GM12801 (cell line): ENCODE measurements around the gene SVIP.

ENCODE experiments used
- TF ChIP-seq, protein P1 (sequence below): IDR thresholded peaks from one replicate; pipeline ENCODE4 v1.5.1; 2011; ENCODE audit warnings: control low read depth; ENCODE audit not compliant: insufficient read length; ENCODE audit errors: extremely low read depth

The SVIP gene

DNA sequence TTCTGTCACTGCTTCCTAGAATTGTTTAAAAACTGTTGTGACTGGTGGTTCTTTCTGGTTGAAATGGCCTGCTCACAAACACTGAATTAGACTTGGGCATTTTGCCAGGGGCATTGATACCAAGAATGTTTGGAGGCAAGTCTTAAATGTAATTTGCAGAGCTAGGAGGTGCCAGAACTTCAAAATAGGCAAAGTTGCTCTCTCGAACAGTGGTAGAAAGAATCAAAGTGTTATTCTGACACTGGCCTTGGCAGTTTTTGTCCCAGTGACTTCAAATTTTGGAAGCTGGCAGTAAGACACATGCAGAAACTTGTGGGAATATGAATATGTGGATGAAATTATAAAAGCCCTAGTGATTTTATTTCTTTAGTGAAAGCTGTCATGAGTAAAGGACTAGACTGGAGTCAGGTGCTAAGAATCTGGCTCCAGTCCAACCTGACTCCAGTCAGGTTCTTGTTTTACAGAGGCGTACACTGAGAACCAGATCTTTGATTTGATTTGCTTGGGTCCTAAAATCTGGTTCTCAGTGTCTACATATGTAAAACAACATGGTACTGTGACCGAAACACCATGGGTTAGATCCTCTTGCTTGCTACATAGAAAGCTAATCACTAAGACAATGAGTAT is 20.9 kb downstream of the SVIP start:
- TF ChIP-seq, protein P1, sequence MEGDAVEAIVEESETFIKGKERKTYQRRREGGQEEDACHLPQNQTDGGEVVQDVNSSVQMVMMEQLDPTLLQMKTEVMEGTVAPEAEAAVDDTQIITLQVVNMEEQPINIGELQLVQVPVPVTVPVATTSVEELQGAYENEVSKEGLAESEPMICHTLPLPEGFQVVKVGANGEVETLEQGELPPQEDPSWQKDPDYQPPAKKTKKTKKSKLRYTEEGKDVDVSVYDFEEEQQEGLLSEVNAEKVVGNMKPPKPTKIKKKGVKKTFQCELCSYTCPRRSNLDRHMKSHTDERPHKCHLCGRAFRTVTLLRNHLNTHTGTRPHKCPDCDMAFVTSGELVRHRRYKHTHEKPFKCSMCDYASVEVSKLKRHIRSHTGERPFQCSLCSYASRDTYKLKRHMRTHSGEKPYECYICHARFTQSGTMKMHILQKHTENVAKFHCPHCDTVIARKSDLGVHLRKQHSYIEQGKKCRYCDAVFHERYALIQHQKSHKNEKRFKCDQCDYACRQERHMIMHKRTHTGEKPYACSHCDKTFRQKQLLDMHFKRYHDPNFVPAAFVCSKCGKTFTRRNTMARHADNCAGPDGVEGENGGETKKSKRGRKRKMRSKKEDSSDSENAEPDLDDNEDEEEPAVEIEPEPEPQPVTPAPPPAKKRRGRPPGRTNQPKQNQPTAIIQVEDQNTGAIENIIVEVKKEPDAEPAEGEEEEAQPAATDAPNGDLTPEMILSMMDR = no peak

DNA sequence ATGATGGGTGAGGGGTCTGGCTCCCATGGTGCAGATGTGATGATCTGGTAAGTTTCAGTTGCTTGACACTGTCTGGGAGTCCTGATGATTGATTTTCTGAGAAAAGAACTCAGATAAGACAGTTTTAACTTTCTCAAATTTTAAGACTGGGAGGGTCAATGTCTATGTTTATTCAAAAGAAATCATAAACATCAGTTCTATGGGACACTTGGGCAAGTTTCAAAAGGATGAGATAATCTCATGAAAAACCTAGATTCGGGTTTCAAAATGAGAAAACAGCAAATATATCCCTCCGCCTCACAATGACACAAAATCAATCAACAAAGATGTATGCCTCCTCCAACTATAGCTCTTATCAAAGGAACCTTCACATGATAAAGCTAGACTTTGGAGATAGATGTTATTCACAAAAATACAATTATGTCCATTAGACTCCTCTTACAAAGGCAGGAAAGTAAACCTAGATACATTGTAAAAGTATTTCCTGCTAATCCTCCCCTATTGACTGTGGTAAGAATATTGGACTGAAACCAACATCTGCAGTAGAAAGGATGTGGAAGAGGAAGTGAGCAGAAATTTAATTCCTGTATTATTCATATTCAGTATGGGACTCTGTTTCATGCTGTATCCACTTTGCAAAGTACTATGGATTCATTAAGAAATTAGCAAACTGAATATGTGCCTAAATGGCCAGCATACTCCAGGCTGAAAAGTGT is 21.6 kb downstream of the SVIP start:
- TF ChIP-seq, protein P1 = no peak

DNA sequence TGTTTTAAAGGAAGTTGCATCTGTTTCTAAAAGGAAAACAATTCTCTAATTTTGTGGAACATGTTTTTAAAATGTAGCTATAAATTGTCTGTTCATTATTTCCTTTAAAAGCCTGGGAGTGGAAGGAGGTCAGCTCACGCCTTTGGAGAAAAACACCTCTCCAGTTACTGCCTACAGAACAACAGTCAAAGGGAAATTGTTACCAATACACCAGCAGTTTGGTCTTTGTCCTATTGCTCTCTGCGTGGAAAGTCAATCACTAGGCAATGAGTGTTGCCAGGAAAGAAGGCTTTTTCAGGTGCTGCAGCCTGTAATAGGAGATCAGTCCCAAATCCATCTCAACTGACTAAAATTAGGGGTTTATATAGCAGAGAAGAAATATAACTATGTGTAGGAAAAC is 22.2 kb downstream of the SVIP start:
- TF ChIP-seq, protein P1 = no peak

DNA sequence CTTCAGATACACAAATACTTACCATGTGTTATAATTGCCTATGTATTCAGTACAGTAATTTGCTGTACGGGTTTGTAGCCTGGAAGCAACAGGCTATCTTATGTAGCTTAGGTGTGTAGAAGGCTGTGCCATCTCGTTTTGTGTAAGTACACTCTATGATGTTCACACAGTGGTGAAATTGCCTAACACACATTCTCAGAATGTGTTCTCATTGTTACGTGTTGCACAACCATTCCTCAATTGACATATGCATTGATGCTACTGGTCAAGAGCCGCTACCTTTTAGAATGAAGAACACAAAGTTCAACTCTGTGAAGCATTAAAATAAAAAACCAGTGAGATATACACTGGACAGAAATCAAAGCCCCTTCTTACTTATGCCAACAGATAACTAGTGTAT is 26.7 kb downstream of the SVIP start:
- TF ChIP-seq, protein P1 = no peak

DNA sequence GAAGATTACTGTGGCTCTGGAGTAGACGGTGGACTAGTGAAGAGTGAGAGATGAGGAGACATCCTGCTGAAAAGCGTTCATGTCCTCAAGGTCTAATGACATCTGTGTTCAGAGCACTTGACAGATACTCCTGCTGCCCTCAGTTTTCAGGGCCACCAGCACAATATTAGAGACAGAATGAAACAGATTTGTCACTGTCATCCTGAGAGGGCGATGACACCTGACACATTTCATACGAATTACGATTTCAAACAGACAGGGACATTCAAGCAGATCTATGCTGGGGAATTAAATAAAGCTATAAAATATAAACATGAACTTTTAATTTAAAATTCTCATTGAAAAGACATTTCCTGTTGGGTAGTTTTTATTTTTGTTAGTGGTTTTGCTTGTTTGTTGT is 29.1 kb downstream of the SVIP start:
- TF ChIP-seq, protein P1 = no peak

DNA sequence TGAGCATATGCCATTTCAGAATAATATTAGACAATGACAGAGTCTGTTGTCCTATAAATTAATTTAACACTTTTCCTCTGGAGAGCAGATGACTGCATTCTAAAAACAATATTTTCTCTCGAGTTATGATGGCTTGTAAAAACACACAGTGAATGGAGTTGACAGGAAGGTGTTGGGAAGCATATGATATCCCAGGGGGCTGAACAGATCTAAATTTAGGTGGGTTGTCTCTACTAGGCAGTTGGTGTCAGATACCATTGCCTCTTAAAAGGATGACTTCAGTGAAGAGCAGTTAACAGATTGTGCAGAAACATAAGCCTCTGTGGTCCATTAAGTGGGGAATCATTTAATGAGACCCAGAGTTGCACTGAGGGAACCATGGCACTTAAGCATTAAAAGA is 30.7 kb downstream of the SVIP start:
- TF ChIP-seq, protein P1 = no peak

DNA sequence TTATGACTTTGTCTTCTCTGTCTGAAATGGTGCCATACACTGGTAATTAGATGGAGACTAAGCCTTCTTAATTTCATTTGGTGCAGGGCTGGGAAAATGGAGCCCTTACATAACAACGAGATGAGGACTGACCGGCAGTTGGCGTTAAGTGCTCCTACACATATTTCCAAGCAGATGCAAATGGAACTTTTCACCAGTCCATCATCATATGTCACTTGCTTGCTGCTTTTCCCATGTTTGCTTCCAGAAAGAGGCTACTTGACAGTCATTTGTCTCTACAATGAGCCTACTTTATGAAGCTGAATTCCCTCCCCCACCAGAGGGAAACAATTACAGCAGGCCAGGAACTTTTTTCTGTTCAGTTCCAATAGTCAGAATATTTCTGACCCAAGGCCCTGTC is 32.6 kb downstream of the SVIP start:
- TF ChIP-seq, protein P1 = no peak
